Right ventricle myocardium inferior (tissue), 1 donor: ENCODE results near the gene VWA8. TPM values are rescaled to one million over a fixed set of nuclear protein-coding genes. Genes with fewer than 3 reads are reported as not detected.
A peak's percentile ranks its signal among the peaks of the same experiment; 100 is the strongest.
"Not testable (repeated sequence)": the region's sequence is repeated elsewhere in the genome, so short reads cannot be mapped to it uniquely, and the experiment has no call there.

Experiments used
- ATAC-seq: fragments of 200-7000 bp; cut with Tn5 transposase; one replicate; pipeline ENCODE4 v1.9.1; 2020; ENCODE audit warnings: mild to moderate bottlenecking, moderate library complexity
- DNase-seq: peaks from one replicate; pipeline ENCODE4 v3.0.0; 2021; ENCODE audit errors: missing footprints
- intact Hi-C: fragments of 100-400 bp; cut with DNase I; formaldehyde crosslinking; loops from one replicate; pipeline ENCODE4 v1.11.0; 2022
- total RNA-seq: library from RNA; stranded (reverse); fragmentation: NEBNext Ultra II Directional; extraction: Animal tissue kit (Norgen Biotek cat#: 25700); gene quantifications from one replicate; pipeline ENCODE4 v1.2.1, GENCODE V29; 2021
- donor health status: DM: no; HTN: yes; CAD: no; lungs with severe emphysema.

VWA8 gene
- total RNA-seq, 1 donor from 2014 or later = 40.1 TPM

GRCh38 chr13:41825691-41826090, 135.2 kb downstream of the VWA8 start:
- intact Hi-C loops = no loop called here
- ATAC-seq = no peak

GRCh38 chr13:41823476-41823875, 137.4 kb downstream of the VWA8 start:
- ATAC-seq (no peak), DNase-seq (no peak)
- intact Hi-C loops = no loop called here

More at GRCh38 chr13:41825691-41826090, 135.2 kb downstream of the VWA8 start:
- DNase-seq = no peak

GRCh38 chr13:41822560-41822959, 138.3 kb downstream of the VWA8 start:
- DNase-seq = no peak
- ATAC-seq = no peak
- intact Hi-C loops = no loop called here

- no peak for ATAC-seq
- no peak for DNase-seq
- intact Hi-C loops = no loop called here
These were observed 139.7 kb downstream of the VWA8 start for GRCh38 chr13:41821238-41821594.

GRCh38 chr13:41820581-41821237, 140.2 kb downstream of the VWA8 start:
- intact Hi-C loops = no loop called here
- ATAC-seq (no peak), DNase-seq (no peak)

- DNase-seq = no peak
- no peak for ATAC-seq
- intact Hi-C loops = no loop called here
These were observed 144.9 kb downstream of the VWA8 start for GRCh38 chr13:41816057-41816456.

- DNase-seq (no peak), ATAC-seq (no peak)
- intact Hi-C loops = no loop called here
These were observed 147.5 kb downstream of the VWA8 start for GRCh38 chr13:41813426-41813825.

GRCh38 chr13:41812851-41813250, 148.1 kb downstream of the VWA8 start:
- intact Hi-C loops = no loop called here
- DNase-seq = no peak
- ATAC-seq = no peak

- DNase-seq (no peak), ATAC-seq (no peak)
- intact Hi-C loops = no loop called here
These were observed 148.7 kb downstream of the VWA8 start for GRCh38 chr13:41812237-41812636.

- ATAC-seq = peak; percentile 42
- no peak for DNase-seq
- intact Hi-C loops = no loop called here
These were observed 149.3 kb downstream of the VWA8 start for GRCh38 chr13:41811588-41812021.

- intact Hi-C loops = no loop called here
- ATAC-seq (no peak), DNase-seq (no peak)
These were observed 150.9 kb downstream of the VWA8 start for GRCh38 chr13:41809962-41810361.

GRCh38 chr13:41803445-41803735, 157.5 kb downstream of the VWA8 start:
- intact Hi-C loops, DNase-seq, ATAC-seq: not testable (repeated sequence)

GRCh38 chr13:41802684-41803444, 158.0 kb downstream of the VWA8 start:
- intact Hi-C loops = no loop called here
- no peak for ATAC-seq
- DNase-seq = no peak

GRCh38 chr13:41802043-41802683, 158.7 kb downstream of the VWA8 start:
- intact Hi-C loops = no loop called here
- DNase-seq = no peak
- ATAC-seq = no peak

GRCh38 chr13:41791056-41791455, 169.9 kb downstream of the VWA8 start:
- ATAC-seq = no peak
- intact Hi-C loops = no loop called here
- DNase-seq = no peak

- DNase-seq (no peak), ATAC-seq (peak; percentile 72)
- intact Hi-C loops = no loop called here
These were observed 172.4 kb downstream of the VWA8 start for GRCh38 chr13:41788552-41788951.

- DNase-seq (no peak), ATAC-seq (no peak)
- intact Hi-C loops = no loop called here
These were observed 175.3 kb downstream of the VWA8 start for GRCh38 chr13:41785402-41786172.

GRCh38 chr13:41782086-41782485, 178.8 kb downstream of the VWA8 start:
- DNase-seq (no peak), ATAC-seq (no peak)
- intact Hi-C loops = no loop called here
